H9 (cell line): ENCODE measurements around the gene SULT2A1. TPM values are rescaled to one million over a fixed set of nuclear protein-coding genes. Genes with fewer than 3 reads are reported as not detected.

Experiments
- DNase-seq: peaks from one replicate; pipeline ENCODE4 v3.0.0-alpha.2; 2017
- H2AFZ ChIP-seq: one replicate; pipeline ENCODE4 v1.6.1; 2013; ENCODE audit warnings: mild to moderate bottlenecking, low read length, control low read depth, moderate library complexity
- H2AK5ac ChIP-seq: 2 replicates; pipeline ENCODE4 v1.6.1; 2013; ENCODE audit warnings: low read length, control low read depth, mixed read lengths; ENCODE audit not compliant: insufficient read length
- H2BK120ac ChIP-seq: one replicate; pipeline ENCODE4 v1.6.1; 2013; ENCODE audit warnings: low read depth, mild to moderate bottlenecking, low read length, control low read depth, inconsistent platforms; ENCODE audit not compliant: poor library complexity, severe bottlenecking
- H2BK12ac ChIP-seq: 2 replicates; pipeline ENCODE4 v1.6.1; 2013; ENCODE audit warnings: low read length, control low read depth, mixed read lengths, low read depth; ENCODE audit not compliant: insufficient read length
- H2BK15ac ChIP-seq: 2 replicates; pipeline ENCODE4 v1.6.1; 2013; ENCODE audit warnings: low read depth, low read length, control low read depth
- H2BK20ac ChIP-seq: one replicate; pipeline ENCODE4 v1.6.1; 2013; ENCODE audit warnings: low read depth, mild to moderate bottlenecking, low read length, control low read depth, inconsistent platforms; ENCODE audit not compliant: poor library complexity, severe bottlenecking
- H2BK5ac ChIP-seq: 2 replicates; pipeline ENCODE4 v1.6.1; 2013; ENCODE audit warnings: low read length, control low read depth, mixed read lengths; ENCODE audit not compliant: insufficient read length
- H3K14ac ChIP-seq: 2 replicates; pipeline ENCODE4 v1.6.1; 2013; ENCODE audit warnings: low read length, control low read depth; ENCODE audit not compliant: insufficient read depth
- H3K18ac ChIP-seq: 2 replicates; pipeline ENCODE4 v1.6.1; 2013; ENCODE audit warnings: low read depth, mild to moderate bottlenecking, mixed read lengths, low read length, control low read depth; ENCODE audit not compliant: insufficient read length
- H3K23ac ChIP-seq: 2 replicates; pipeline ENCODE4 v1.6.1; 2013; ENCODE audit warnings: low read length, control low read depth, mixed read lengths, low read depth; ENCODE audit not compliant: insufficient read length
- H3K23me2 ChIP-seq: 2 replicates; pipeline ENCODE4 v1.6.1; 2013; ENCODE audit warnings: low read depth, mild to moderate bottlenecking, mixed read lengths, low read length, control low read depth; ENCODE audit not compliant: insufficient read length, poor library complexity, severe bottlenecking
- H3K27ac ChIP-seq: 2 replicates; pipeline ENCODE4 v1.5.1; 2013; ENCODE audit warnings: low read length, control low read depth, mixed read lengths, low read depth; ENCODE audit not compliant: insufficient read length
- H3K27me3 ChIP-seq: 2 replicates; pipeline ENCODE4 v1.6.1; 2013; ENCODE audit warnings: low read length, control low read depth, inconsistent platforms; ENCODE audit not compliant: insufficient read depth
- H3K4ac ChIP-seq: 2 replicates; pipeline ENCODE4 v1.6.1; 2013; ENCODE audit warnings: low read depth, mild to moderate bottlenecking, control low read depth, inconsistent platforms, low read length, moderate library complexity
- H3K4me1 ChIP-seq: 2 replicates; pipeline ENCODE4 v1.6.1; 2013; ENCODE audit warnings: low read length, control low read depth, inconsistent platforms; ENCODE audit not compliant: insufficient read depth
- H3K4me2 ChIP-seq: 2 replicates; pipeline ENCODE4 v1.6.1; 2013; ENCODE audit warnings: low read length, control low read depth, mixed read lengths; ENCODE audit not compliant: insufficient read length, insufficient read depth
- H3K56ac ChIP-seq: 2 replicates; pipeline ENCODE4 v1.6.1; 2013; ENCODE audit warnings: low read depth, mild to moderate bottlenecking, mixed read lengths, low read length, control low read depth; ENCODE audit not compliant: insufficient read length
- H3K79me1 ChIP-seq: 2 replicates; pipeline ENCODE4 v1.6.1; 2013; ENCODE audit warnings: low read depth, mild to moderate bottlenecking, moderate library complexity, low read length, control low read depth, inconsistent platforms; ENCODE audit not compliant: insufficient read depth, poor library complexity, severe bottlenecking
- H3K79me2 ChIP-seq: 2 replicates; pipeline ENCODE4 v1.6.1; 2013; ENCODE audit warnings: low read length, control low read depth, inconsistent platforms; ENCODE audit not compliant: insufficient read depth
- H3K9ac ChIP-seq: 2 replicates; pipeline ENCODE4 v1.6.1; 2013; ENCODE audit warnings: low read length, control low read depth, mixed read lengths; ENCODE audit not compliant: insufficient read length; ENCODE audit errors: extremely low read depth
- H3K9me3 ChIP-seq: one replicate; pipeline ENCODE4 v1.6.1; 2013; ENCODE audit warnings: low read depth, low read length, inconsistent platforms; ENCODE audit not compliant: control insufficient read depth
- H3T11ph ChIP-seq: one replicate; pipeline ENCODE4 v1.6.1; 2013; ENCODE audit warnings: mild to moderate bottlenecking, low read length, control low read depth, inconsistent platforms
- H4K20me1 ChIP-seq: one replicate; pipeline ENCODE4 v1.6.1; 2013; ENCODE audit not compliant: control insufficient read depth, insufficient read length, insufficient read depth
- H4K5ac ChIP-seq: 2 replicates; pipeline ENCODE4 v1.6.1; 2013; ENCODE audit warnings: low read depth, mild to moderate bottlenecking, mixed read lengths, low read length, control low read depth; ENCODE audit not compliant: insufficient read length
- H4K8ac ChIP-seq: replicated peaks from 2 replicates; pipeline ENCODE4 v1.6.1; 2013; ENCODE audit warnings: low read length, control low read depth, mixed read lengths, low read depth; ENCODE audit not compliant: insufficient read length
- H4K91ac ChIP-seq: 2 replicates; pipeline ENCODE4 v1.6.1; 2013; ENCODE audit warnings: low read depth, mild to moderate bottlenecking, moderate library complexity, mixed read lengths, low read length, control low read depth; ENCODE audit not compliant: insufficient read length
- H3K27ac Mint-ChIP-seq, 3 experiments: 2 replicates in 2 of 3; 3 replicates in 1 of 3; pipeline ENCODE4 v1.8.0; 2020 to 2021; ENCODE audit warnings: mixed read lengths in 3 of 3, mild to moderate bottlenecking in 1 of 3, moderate library complexity in 1 of 3
- H3K27me3 Mint-ChIP-seq: 2 replicates; pipeline ENCODE4 v1.8.0; 2021; ENCODE audit warnings: low read depth, mild to moderate bottlenecking, moderate library complexity, mixed read lengths
- H3K36me3 Mint-ChIP-seq, 3 experiments: 2 replicates in 2 of 3; 3 replicates in 1 of 3; pipeline ENCODE4 v1.8.0; 2020 to 2021; ENCODE audit warnings: low read depth in 3 of 3, mixed read lengths in 3 of 3; ENCODE audit not compliant: insufficient read depth in 1 of 3
- H3K4me1 Mint-ChIP-seq, 2 experiments: 2 replicates each; pipeline ENCODE4 v1.8.0; 2020; ENCODE audit warnings: mixed read lengths in 2 of 2
- H3K4me3 Mint-ChIP-seq, 2 experiments: 2 replicates in 1 of 2; 3 replicates in 1 of 2; pipeline ENCODE4 v1.8.0; 2020 to 2021; ENCODE audit warnings: mild to moderate bottlenecking in 2 of 2, mixed read lengths in 2 of 2, moderate library complexity in 1 of 2
- H3K9me3 Mint-ChIP-seq, 2 experiments: 2 replicates in 1 of 2; 3 replicates in 1 of 2; pipeline ENCODE4 v1.8.0; 2020; ENCODE audit warnings: mild to moderate bottlenecking in 2 of 2, mixed read lengths in 2 of 2, moderate library complexity in 1 of 2
- CTCF ChIP-seq: fragments of 200-600 bp; sonication (generic); conservative IDR thresholded peaks from 3 replicates; pipeline ENCODE4 v1.8.0; 2021; ENCODE audit warnings: antibody characterized with exemption, mild to moderate bottlenecking
- WGBS: extraction: QIAGEN DNeasy Blood & Tissue Kit; methylation state at CpG from one replicate; pipeline ENCODE4 v1.1.7; 2013; ENCODE audit warnings: missing lambda C conversion rate, low lambda C conversion rate, mixed read lengths; ENCODE audit not compliant: insufficient read length; ENCODE audit errors: extremely low coverage; 5-methylcytosine and 5-hydroxymethylcytosine counted together
- total RNA-seq: library from RNA; stranded (reverse); gene quantifications from 2 replicates; pipeline ENCODE4 v1.2.1, GENCODE V29; 2021

Gene SULT2A1
- total RNA-seq, 1 experiment from 2014 or later: not detected

- TF ChIP-seq CTCF: no peak
- Histone ChIP-seq H2AK5ac (no peak overlapping the region), H4K91ac (no peak overlapping the region), H4K5ac (no peak overlapping the region), H3K79me2 (no peaks in the 10 kb centered on the region), H2BK20ac (no peak overlapping the region), H3K4ac (no peak overlapping the region), H3K4me2 (no peak overlapping the region), H3K27me3 (no peaks in the 10 kb centered on the region), H4K20me1 (no peaks in the 10 kb centered on the region), H3K18ac (no peak overlapping the region), H3K23me2 (no peaks in the 10 kb centered on the region), H2BK120ac (no peak overlapping the region), H3K9ac (no peak overlapping the region), H3K79me1 (no peaks in the 10 kb centered on the region), H3K9me3 (no peaks in the 10 kb centered on the region), H3K14ac (no peak overlapping the region), H3T11ph (no peak overlapping the region), H3K27ac (no peak overlapping the region), H3K23ac (no peak overlapping the region), H3K56ac (peak overlapping the region; percentile 59), H2BK15ac (no peak overlapping the region; the same call in 1 of the 2 replicates), H2AFZ (no peak overlapping the region), H2BK12ac (no peak overlapping the region), H2BK5ac (no peak overlapping the region), H3K4me1 (no peaks in the 10 kb centered on the region; the same call in 1 of the 2 replicates), H4K8ac (no peak overlapping the region)
- peak overlapping the region in 2 of 3 experiments; percentile 25 to 70; a peak in 1 of 7 replicates for H3K27ac Mint-ChIP-seq
- H3K4me1 Mint-ChIP-seq: peaks cover 30 to 36% of the 10 kb centered on the region in 2 experiments
- peaks cover 8% of the 10 kb centered on the region for H3K27me3 Mint-ChIP-seq
- no peak for DNase-seq
- WGBS: no CpG with 5 or more reads among the region's 5 CpGs
- no peak overlapping the region for H3K4me3 Mint-ChIP-seq
- no peaks in the 10 kb centered on the region for H3K36me3 Mint-ChIP-seq
- no peaks in the 10 kb centered on the region; a peak in 1 of 5 replicates for H3K9me3 Mint-ChIP-seq
These were observed 33.1 kb downstream of the SULT2A1 start for GRCh38 chr19:47853003-47853402.
